HG03103 (cell line): Measurements from ENCODE around the gene ABCB8.

Experiments
- ATAC-seq: cut with Tn5 transposase; IDR thresholded peaks from one replicate; pipeline ENCODE4 v1.9.1; 2021; ENCODE audit warnings: low read depth; ENCODE audit not compliant: unreplicated experiment

The ABCB8 gene

GRCh38 chr7:151053751-151054150 is 25.5 kb downstream of the ABCB8 start:
- ATAC-seq = no peak

- no peak for ATAC-seq
Observed at GRCh38 chr7:151056283-151056665, 28.0 kb downstream of the ABCB8 start.

GRCh38 chr7:151056666-151057505 is 28.6 kb downstream of the ABCB8 start:
- no peak for ATAC-seq

GRCh38 chr7:151057506-151057988 is 29.3 kb downstream of the ABCB8 start, which contains the start of gene CDK5:
Gene CDK5, minus strand, starts transcription at chr7:151057897. Its CDS starts 49 bp downstream, at chr7:151057848.
- peak; percentile 8 for ATAC-seq

- peak; percentile 80 for ATAC-seq
Observed at GRCh38 chr7:151057989-151058780, 29.9 kb downstream of the ABCB8 start.

GRCh38 chr7:151058781-151059366 is 30.6 kb downstream of the ABCB8 start:
- no peak for ATAC-seq

GRCh38 chr7:151059367-151060112 is 31.3 kb downstream of the ABCB8 start, which contains the start of gene SLC4A2:
Gene SLC4A2, plus strand, starts transcription at chr7:151059589. Its CDS starts 2,399 bp downstream, at chr7:151061988.
- peak; percentile 30 for ATAC-seq

- no peak for ATAC-seq
Observed at GRCh38 chr7:151060113-151060415, 31.8 kb downstream of the ABCB8 start.

- ATAC-seq = no peak
Observed at GRCh38 chr7:151060416-151061212, 32.4 kb downstream of the ABCB8 start.

- ATAC-seq = no peak
Observed at GRCh38 chr7:151061213-151062110, 33.2 kb downstream of the ABCB8 start.

- no peak for ATAC-seq
Observed at GRCh38 chr7:151062111-151062398, 33.8 kb downstream of the ABCB8 start.

GRCh38 chr7:151062399-151063211 is 34.4 kb downstream of the ABCB8 start:
- ATAC-seq = no peak

- no peak for ATAC-seq
Observed at GRCh38 chr7:151063212-151063561, 34.9 kb downstream of the ABCB8 start.

- no peak for ATAC-seq
Observed at GRCh38 chr7:151064454-151064853, 36.2 kb downstream of the ABCB8 start.

- ATAC-seq = no peak
Observed at GRCh38 chr7:151064993-151065392, 36.7 kb downstream of the ABCB8 start.

GRCh38 chr7:151065516-151065915 is 37.3 kb downstream of the ABCB8 start:
- ATAC-seq = no peak

GRCh38 chr7:151066273-151066974 is 38.2 kb downstream of the ABCB8 start:
- ATAC-seq = no peak
